ENCODE measurements around the gene TMEM150A. TPM values are rescaled to one million over a fixed set of nuclear protein-coding genes. Genes with fewer than 3 reads are reported as not detected.
A peak's percentile ranks its signal among the peaks of the same experiment; 100 is the strongest.

Gene TMEM150A, protein sequence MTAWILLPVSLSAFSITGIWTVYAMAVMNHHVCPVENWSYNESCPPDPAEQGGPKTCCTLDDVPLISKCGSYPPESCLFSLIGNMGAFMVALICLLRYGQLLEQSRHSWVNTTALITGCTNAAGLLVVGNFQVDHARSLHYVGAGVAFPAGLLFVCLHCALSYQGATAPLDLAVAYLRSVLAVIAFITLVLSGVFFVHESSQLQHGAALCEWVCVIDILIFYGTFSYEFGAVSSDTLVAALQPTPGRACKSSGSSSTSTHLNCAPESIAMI
- 1 to 10 TPM; 6.4 to 7.7 TPM for total RNA-seq
- 8.4 to 11.6 reads per million in 2 donors for total RNA-seq

DNA sequence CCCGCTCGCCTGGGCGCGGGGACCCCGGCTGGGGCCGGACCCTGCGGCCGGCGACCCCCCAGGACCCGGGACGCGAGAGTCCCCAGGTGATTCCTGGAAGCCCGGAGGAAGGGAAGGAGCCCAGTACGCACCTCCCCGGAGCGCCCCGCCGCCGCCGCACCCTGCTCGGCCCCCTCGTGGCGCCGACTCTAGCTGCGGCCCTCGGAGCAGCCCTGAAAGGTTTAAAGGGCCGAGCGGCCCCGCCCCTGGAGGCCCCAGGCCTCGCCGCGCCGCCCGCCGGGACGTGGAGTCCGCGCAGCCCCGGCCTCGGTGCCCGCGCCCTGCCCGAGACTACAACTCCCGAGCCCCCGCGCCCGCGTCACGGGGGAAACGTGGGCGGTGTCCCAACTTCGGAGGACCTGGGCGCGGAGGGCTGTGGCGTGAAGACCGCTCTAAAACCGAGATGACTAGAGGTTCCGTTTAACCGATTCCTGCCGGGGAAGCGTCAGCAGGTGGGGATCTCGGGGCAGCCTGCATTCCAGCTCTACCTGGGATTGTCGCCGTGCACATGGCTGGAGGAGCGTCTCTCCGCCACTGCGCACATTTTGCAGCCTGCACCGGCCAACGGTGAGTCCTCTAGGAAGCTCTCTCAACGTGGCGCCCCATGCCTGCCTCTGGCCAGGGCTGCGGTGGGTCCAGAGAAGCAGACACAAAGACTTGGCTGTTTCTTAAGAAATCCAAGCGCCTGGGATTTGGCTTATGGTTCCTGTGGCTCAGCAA, at the start of gene TMEM150A:
Gene TMEM150A (minus strand): TSS at position 223 of the 759 bp plus-strand sequence. CDS start 750 bp downstream, outside the sequence.
- Mint-ChIP-seq H3K27ac (peak within 1 kb of the TSS; percentile 60), H3K36me3 (ENCODE audit: low read depth) (peaks cover 2% of the 10 kb centered on the region), H3K27me3 (no peaks in the 10 kb centered on the region), H3K4me1 (peaks cover 25% of the 10 kb centered on the region), H3K4me3 (peak within 1 kb of the TSS; percentile 94)
- DNase-seq (peak; percentile 75 to 77 (median 76)), ATAC-seq (peak; percentile 93)
- no peaks in the 10 kb centered on the region for H3K9me3 ChIP-seq (ENCODE audit: control insufficient read depth, low read length, poor library complexity, severe bottlenecking)

DNA sequence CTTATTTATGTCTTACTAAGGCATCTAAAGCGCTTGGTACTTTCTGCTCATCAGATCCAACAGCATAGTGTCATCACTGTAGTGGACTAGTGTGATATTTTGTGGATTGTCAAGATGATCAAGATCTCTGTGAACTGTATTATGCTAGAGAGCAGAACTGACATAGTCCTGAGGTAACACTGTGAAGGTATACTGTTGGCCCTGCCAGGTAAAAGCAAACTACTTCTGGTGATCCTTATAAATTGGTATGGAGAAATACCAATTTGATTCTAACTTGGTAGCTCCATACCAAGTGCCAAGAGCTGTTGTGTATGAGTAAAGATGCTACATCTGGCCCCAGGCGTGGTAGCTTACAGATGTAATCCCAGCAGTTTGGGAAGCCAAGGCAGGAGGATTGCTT, 49.6 kb upstream of the TMEM150A start:
- Mint-ChIP-seq H3K4me3 (no peak overlapping the region), H3K36me3 (ENCODE audit: low read depth) (peaks cover 16% of the 10 kb centered on the region), H3K27ac (no peak overlapping the region), H3K4me1 (peaks cover 5% of the 10 kb centered on the region), H3K27me3 (no peaks in the 10 kb centered on the region)
- DNase-seq: no peak
- H3K9me3 ChIP-seq (ENCODE audit: control insufficient read depth, low read length, poor library complexity, severe bottlenecking): no peaks in the 10 kb centered on the region
- ATAC-seq: no peak

DNA sequence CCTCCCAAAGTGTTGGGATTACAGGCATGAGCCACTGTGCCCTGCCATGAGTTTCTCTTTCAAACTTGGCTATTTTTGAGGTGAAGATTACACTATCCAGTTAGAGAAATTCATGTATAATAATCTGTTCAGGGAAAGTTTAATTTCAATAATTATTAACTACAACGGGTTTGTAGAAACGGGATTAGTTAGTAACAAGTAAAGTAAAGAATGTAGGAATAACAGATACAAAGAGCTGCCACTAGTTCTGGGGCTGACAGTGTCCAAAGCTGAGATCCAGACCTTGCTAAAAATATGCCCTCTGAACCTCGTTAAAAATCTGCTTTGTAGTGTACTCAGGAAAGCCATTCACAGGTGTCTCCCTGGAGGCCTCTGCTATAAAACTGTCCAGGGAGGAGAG, 48.6 kb upstream of the TMEM150A start:
- Mint-ChIP-seq H3K36me3 (ENCODE audit: low read depth) (peaks cover 15% of the 10 kb centered on the region), H3K27ac (no peak overlapping the region), H3K4me3 (no peak overlapping the region), H3K27me3 (no peaks in the 10 kb centered on the region), H3K4me1 (peaks cover 5% of the 10 kb centered on the region)
- no peak for DNase-seq
- H3K9me3 ChIP-seq (ENCODE audit: control insufficient read depth, low read length, poor library complexity, severe bottlenecking): no peaks in the 10 kb centered on the region
- no peak for ATAC-seq

DNA sequence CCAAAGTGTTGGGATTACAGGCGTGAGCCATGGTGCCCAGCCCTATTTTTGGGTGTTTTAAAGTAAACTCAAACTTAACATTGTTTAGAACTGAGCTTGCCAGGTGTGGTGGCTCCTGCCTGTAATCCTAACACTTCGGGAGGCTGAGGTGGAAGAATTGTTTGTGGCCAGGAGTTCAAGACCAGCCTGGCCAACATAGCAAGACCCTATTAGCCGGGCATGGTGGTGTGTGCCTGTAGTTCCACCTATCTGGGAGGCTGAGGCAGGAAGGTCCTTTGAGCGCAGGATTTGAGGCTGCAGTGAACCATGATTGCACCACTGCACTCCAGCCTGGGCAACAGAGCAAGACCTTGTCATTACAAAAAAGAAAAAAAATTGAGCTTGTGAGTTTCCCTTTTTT, 48.0 kb upstream of the TMEM150A start:
- no peak overlapping the region for H3K27ac Mint-ChIP-seq
- ATAC-seq: no peak
- peaks cover 12% of the 10 kb centered on the region for H3K36me3 Mint-ChIP-seq (ENCODE audit: low read depth)
- H3K9me3 ChIP-seq (ENCODE audit: control insufficient read depth, low read length, poor library complexity, severe bottlenecking): no peaks in the 10 kb centered on the region
- no peaks in the 10 kb centered on the region for H3K27me3 Mint-ChIP-seq
- H3K4me1 Mint-ChIP-seq: peaks cover 3% of the 10 kb centered on the region
- H3K4me3 Mint-ChIP-seq: no peak overlapping the region
- no peak for DNase-seq

DNA sequence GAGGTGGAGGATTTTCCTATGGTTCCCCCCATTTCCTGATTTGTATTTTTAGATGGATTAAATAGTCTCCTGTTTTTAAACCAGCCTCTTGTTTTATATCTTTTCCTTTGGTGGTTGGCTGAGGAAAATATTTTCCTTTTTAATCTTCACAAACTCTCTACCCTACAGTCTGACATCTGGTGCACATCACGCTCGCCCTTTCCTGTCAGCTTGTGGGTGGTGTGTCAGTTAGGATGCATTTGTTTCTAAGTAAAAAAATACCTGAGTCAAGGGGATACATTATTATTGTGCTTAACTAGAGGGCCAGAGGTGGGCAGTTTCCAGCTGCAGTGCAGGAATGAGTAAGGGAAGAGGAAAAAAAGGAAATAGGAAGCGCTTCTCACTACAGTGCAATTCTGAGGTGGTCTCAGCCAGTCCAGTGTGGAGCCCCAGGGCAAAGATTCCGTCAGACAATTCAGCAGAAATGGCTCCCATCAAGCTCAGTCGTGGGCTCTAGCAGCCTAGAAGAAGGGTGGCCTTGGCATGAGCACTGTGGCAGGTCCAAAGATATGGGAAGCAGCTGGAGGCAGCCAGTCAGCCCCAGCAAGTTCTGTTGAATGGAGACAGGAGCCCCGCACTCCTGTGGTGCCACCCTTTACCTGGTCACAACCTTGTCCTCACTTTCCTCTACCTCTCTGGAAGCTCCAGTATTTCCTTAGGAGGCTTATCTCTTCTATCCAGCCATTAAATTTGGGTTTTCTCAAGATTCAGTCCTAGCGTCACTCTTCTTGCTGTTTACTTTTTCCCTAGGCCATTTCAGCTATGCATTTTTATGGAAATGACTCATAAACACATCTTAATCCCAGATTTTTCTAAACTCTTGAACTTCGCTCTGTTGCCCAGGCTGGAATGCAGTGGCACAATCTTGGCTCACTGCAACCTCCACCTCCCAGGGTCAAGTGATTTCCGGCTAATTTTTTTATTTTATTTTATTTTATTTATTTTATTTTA, 47.0 kb upstream of the TMEM150A start:
- H3K27ac Mint-ChIP-seq: peak overlapping the region; percentile 14
- H3K4me3 Mint-ChIP-seq: no peak overlapping the region
- no peaks in the 10 kb centered on the region for H3K27me3 Mint-ChIP-seq
- ATAC-seq (no peak), DNase-seq (no peak)
- no peaks in the 10 kb centered on the region for H3K9me3 ChIP-seq (ENCODE audit: control insufficient read depth, low read length, poor library complexity, severe bottlenecking)
- peaks cover 3% of the 10 kb centered on the region for H3K4me1 Mint-ChIP-seq
- peaks cover 12% of the 10 kb centered on the region for H3K36me3 Mint-ChIP-seq (ENCODE audit: low read depth)

DNA sequence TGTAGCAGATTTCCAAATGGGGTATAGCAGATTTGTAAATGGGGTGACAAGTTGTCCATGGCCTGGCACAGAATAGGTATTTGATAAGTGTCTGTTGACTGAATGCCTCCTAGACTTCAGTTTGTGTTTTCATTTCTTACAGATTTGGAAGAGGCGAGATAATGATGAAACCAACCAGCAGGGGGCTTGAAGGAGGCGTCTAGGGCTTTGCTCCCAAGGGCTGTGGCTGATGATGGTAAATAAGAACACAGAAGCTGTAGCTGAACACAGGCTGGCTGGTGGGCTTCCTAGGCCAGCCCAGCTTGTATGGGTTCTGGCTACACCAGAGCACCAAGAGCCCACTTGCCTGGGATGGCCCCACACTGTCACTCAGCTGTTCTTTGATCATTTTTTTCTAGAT, 46.1 kb upstream of the TMEM150A start:
- DNase-seq (no peak), ATAC-seq (peak; percentile 36)
- H3K27me3 Mint-ChIP-seq: no peaks in the 10 kb centered on the region
- H3K4me3 Mint-ChIP-seq: no peak overlapping the region
- H3K36me3 Mint-ChIP-seq (ENCODE audit: low read depth): peaks cover 12% of the 10 kb centered on the region
- H3K27ac Mint-ChIP-seq: peak overlapping the region; percentile 8
- H3K9me3 ChIP-seq (ENCODE audit: control insufficient read depth, low read length, poor library complexity, severe bottlenecking): no peaks in the 10 kb centered on the region
- peaks cover 3% of the 10 kb centered on the region for H3K4me1 Mint-ChIP-seq

DNA sequence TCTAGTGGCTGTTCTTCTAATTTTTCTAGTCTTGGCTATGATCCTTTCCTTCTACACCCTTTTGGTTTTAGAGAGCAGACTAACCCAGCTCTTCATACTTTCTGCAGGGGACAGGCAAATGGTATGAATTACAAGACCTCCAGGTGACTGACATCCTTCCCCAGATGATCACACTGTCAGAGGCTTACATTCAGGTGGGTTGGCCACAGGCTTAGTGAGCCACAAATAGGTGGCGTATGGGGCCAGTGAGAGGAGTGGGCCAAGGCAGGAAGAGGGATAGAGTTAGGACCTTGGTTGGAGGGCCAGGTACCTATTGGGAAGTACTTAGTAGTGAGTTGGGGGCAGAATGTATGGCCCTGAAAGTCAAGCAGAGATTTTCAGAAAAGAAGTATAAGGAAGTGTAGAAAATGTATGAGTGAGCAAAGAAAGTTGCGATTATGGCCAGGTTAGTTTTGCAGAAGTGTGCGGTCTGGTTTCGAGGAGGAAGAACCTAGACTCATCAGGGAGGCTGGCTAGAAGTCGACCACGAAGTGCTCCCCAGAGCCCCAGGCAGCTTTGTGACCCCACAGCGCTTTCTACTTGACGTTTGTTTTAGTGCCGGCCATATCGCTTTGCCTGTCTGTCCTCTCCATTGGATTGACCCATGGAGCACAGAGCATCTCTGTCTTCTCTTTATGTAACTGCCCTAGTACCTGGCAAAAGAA, 45.5 kb upstream of the TMEM150A start:
- no peaks in the 10 kb centered on the region for H3K27me3 Mint-ChIP-seq
- no peaks in the 10 kb centered on the region for H3K9me3 ChIP-seq (ENCODE audit: control insufficient read depth, low read length, poor library complexity, severe bottlenecking)
- peaks cover 12% of the 10 kb centered on the region for H3K36me3 Mint-ChIP-seq (ENCODE audit: low read depth)
- peak; percentile 60 for ATAC-seq
- H3K4me1 Mint-ChIP-seq: peaks cover 3% of the 10 kb centered on the region
- no peak overlapping the region for H3K4me3 Mint-ChIP-seq
- no peak for DNase-seq
- H3K27ac Mint-ChIP-seq: peak overlapping the region; percentile 8

DNA sequence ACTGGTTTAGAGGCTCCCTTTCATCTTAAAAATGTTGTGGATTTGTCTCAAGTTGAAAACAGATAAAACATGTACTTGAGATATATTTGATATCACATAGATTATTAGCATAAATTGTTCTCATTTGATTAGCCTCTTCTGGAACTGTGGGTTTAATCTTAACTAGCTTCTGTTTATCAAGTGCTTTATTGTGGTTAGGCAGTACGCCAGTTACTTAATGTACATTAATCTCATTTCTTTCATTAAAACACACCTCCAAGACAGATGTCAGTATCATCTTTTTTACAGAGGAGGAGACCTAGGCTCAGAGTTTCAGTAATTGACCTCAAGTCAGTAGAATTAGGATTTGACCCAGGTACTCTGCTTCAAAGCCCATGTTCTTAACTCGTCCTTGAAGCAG, 43.7 kb upstream of the TMEM150A start:
- peaks cover 13% of the 10 kb centered on the region for H3K36me3 Mint-ChIP-seq (ENCODE audit: low read depth)
- no peaks in the 10 kb centered on the region for H3K27me3 Mint-ChIP-seq
- ATAC-seq (no peak), DNase-seq (no peak)
- H3K9me3 ChIP-seq (ENCODE audit: control insufficient read depth, low read length, poor library complexity, severe bottlenecking): no peaks in the 10 kb centered on the region
- peak overlapping the region; percentile 16 for H3K27ac Mint-ChIP-seq
- H3K4me3 Mint-ChIP-seq: no peak overlapping the region
- H3K4me1 Mint-ChIP-seq: peaks cover 10% of the 10 kb centered on the region

DNA sequence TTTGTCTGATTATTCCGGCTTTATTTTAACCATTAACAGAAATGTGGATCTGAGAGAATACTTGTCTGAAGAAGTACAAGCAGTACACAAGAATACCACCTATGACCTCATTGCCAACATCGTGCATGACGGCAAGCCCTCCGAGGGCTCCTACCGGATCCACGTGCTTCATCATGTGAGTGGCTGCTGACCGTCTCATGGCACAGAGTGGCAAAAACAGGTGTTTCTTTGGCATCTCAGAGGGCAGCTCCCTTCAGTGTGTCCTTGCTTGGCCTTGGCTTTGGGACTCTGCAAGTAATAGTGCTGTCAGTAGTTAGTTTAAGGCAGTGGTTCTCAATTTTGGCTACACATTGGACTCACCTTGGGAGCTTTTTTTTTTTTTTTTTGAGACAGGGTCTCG, 42.4 kb upstream of the TMEM150A start:
- no peak overlapping the region for H3K4me3 Mint-ChIP-seq
- peaks cover 10% of the 10 kb centered on the region for H3K4me1 Mint-ChIP-seq
- H3K27me3 Mint-ChIP-seq: no peaks in the 10 kb centered on the region
- no peak for DNase-seq
- peak overlapping the region; percentile 11 for H3K27ac Mint-ChIP-seq
- peaks cover 13% of the 10 kb centered on the region for H3K36me3 Mint-ChIP-seq (ENCODE audit: low read depth)
- H3K9me3 ChIP-seq (ENCODE audit: control insufficient read depth, low read length, poor library complexity, severe bottlenecking): no peaks in the 10 kb centered on the region
- no peak for ATAC-seq

DNA sequence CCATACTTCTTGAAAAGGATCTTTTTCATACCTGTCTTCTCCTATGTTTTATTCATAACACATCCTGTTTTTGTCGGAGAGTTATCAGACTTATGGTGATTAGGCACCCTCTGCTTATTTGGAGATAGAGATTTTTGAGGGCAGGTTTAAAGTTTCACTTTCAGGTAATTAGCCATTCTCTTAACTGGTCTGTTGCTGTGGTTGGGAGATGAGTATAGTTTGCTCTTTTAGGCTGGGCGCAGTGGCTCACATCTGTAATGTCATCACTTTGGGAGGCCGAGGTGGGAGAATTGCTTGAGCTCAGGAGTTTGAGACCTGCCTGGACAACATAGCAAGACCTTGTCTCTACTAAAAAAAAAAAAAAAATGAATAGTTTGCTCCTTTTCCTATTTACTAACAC, 40.2 kb upstream of the TMEM150A start:
- ATAC-seq (peak; percentile 60), DNase-seq (no peak)
- peak overlapping the region; percentile 79 for H3K27ac Mint-ChIP-seq
- H3K36me3 Mint-ChIP-seq (ENCODE audit: low read depth): peaks cover 3% of the 10 kb centered on the region
- H3K4me1 Mint-ChIP-seq: peaks cover 7% of the 10 kb centered on the region
- H3K27me3 Mint-ChIP-seq: no peaks in the 10 kb centered on the region
- peak overlapping the region; percentile 33 for H3K4me3 Mint-ChIP-seq
- no peaks in the 10 kb centered on the region for H3K9me3 ChIP-seq (ENCODE audit: control insufficient read depth, low read length, poor library complexity, severe bottlenecking)

DNA sequence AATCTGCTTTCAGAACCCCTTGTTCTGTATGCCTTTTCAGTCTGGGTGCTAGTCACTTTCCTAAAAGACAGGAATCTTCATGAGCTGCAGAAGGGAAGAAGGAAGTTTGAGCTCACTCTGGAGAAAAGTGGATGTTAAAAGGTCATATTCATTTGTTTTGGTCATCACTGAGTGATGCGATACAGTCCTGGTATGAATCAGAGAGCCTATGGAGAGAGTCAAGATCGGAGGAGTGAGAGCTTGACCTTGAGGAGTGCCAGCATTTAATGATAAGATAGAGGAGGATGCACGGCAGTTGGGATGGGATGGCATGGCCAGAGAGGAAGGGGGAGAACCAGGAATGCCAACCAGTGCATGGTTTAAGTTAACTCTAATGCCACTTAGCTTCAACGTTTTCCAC, 33.1 kb upstream of the TMEM150A start:
- H3K27ac Mint-ChIP-seq: no peak overlapping the region
- DNase-seq (no peak), ATAC-seq (no peak)
- H3K9me3 ChIP-seq (ENCODE audit: control insufficient read depth, low read length, poor library complexity, severe bottlenecking): no peaks in the 10 kb centered on the region
- H3K4me1 Mint-ChIP-seq: peaks cover 18% of the 10 kb centered on the region
- H3K27me3 Mint-ChIP-seq: no peaks in the 10 kb centered on the region
- no peak overlapping the region for H3K4me3 Mint-ChIP-seq
- H3K36me3 Mint-ChIP-seq (ENCODE audit: low read depth): peaks cover 19% of the 10 kb centered on the region

DNA sequence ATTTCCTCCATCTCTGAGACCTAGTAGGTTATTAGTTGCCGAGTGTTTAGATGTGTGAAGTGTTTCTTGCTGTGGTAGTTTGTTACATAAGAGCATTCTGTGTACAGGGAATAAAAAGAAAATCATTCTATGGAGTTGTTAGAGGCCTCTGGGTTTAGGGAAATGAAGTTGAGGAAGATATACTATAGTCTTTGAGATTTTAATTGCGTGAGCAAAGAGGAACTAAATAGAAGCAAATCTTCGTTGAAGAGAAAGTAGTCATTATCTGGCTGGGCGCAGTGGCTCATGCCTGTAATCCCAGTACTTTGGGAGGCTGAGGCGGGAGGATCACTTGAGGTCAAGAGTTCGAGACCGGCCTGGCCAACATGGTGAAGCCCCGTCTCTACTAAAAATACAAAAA, 32.5 kb upstream of the TMEM150A start:
- DNase-seq (no peak), ATAC-seq (no peak)
- H3K4me1 Mint-ChIP-seq: peaks cover 18% of the 10 kb centered on the region
- H3K9me3 ChIP-seq (ENCODE audit: control insufficient read depth, low read length, poor library complexity, severe bottlenecking): no peaks in the 10 kb centered on the region
- peak overlapping the region; percentile 57 for H3K27ac Mint-ChIP-seq
- peaks cover 19% of the 10 kb centered on the region for H3K36me3 Mint-ChIP-seq (ENCODE audit: low read depth)
- no peaks in the 10 kb centered on the region for H3K27me3 Mint-ChIP-seq
- no peak overlapping the region for H3K4me3 Mint-ChIP-seq

All from T-helper 17 cell (primary cell).